Medulla oblongata (tissue), 1 donor: ENCODE measurements around the gene CSK.

Source experiments
- DNase-seq: peaks from one replicate; pipeline ENCODE4 v3.0.0-alpha.2; 2015; ENCODE audit errors: extremely low spot score

The CSK gene

DNA sequence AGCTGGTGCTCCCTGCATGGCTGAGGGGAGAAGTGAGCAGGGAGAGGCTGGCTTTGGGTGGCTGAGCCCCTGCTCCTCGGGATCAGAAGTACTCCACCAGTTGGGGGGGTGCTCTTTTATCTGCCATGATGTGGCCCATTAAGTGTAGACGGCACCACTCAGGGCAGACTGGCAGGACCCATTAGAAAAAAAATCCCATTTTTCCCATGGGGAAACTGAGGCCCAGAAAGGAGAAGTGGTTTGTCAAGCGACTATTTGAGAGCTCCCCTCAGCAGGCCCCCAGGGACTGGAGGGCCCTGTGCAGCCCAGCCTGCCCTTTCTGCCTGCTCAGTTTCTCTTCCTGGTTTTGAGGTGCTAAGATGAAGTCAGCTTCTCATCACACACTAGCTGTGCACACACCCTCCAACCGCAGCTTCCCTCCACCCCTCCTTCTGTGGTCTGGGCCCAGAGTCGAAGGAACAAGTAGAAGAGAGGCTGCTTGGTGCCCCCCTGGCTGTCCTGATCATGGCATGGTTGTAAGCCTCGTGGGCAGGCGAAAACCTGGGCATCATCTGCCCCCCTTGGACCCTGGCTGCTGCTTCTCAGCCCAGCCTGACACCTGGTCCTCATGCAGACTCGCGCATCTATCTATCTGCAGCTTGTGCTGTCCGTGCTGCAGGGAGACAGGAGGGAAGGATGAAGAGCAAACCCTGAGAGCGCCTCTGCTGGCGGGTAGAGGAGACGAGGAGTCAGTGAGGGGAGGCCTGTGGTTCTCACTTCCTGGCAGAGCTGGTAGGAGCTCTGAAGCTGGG, 5.6 kb downstream of the CSK start:
- DNase-seq: peak; percentile 89

- DNase-seq: no peak
These were observed 6.3 kb downstream of the CSK start for GRCh38 chr15:74788042-74788682.

DNA sequence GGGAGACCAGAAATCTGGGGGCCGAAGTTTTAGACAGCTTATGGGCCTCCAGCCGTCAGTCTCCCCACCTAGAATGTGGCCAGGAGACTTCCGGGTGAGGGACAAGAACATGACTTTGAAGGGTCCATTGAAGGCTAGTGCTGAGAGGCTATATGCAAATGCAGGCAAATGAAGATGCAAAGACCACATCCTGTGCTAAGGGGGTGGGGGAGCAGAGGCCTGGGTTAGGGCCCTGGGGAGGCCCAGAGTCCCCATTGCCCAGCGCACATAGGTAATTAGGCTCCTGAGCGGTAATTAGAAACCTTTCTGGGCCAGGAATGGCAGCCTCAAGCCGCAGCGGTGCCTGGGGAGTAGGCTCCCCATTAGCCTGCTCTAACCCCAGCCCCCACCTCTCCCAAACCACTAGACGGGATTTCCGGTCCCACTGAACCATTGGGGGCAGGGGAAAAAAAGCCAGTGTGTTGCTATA, 6.8 kb downstream of the CSK start:
- DNase-seq: no peak

DNA sequence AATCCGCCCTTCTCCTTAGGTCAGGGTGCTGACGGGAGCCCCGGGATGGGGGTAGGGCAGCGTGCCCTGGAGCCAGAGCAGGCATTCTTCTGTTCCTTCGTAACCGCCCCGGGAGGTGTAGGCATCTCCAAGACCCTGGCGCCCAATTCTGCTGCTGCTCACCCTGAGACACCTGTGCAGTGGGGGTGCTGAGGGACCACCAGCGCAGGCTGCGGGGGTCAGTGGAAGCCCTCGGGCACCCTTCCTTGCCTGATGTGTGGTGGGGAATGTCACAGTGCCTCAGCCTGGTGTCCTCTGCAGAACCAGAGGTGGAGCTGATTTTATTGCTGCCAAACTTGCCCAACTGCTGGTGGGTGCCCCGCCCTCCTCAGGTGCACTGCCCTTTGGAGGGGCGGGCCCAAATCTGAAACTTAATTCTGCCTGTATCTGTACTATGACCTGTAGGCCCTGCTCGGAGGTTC, 7.3 kb downstream of the CSK start:
- no peak for DNase-seq

- DNase-seq: no peak
These were observed 7.8 kb downstream of the CSK start for GRCh38 chr15:74789741-74790079.

- DNase-seq: peak; percentile 88
These were observed 8.4 kb downstream of the CSK start for GRCh38 chr15:74790080-74790916.

- no peak for DNase-seq
These were observed 9.1 kb downstream of the CSK start for GRCh38 chr15:74791007-74791406.

DNA sequence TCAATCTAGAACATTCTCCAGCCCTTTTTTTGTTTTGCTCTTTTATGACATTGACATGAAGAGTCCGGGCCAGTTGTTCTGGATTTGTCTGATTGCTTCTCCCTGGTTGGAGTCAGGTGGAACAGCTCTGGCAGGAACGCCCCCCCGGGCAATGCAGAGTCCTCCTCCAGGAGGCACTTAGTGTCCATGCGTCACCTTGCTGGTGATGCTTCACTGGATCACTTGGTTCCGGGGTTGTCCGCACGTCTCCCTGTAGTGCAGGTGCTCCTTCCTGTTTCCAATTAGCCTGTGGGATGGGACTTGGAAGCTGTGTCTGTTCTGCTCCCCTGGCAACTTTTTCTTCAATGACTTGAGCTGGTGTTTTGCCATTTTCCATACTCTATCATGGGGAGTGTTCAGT, 9.8 kb downstream of the CSK start:
- no peak for DNase-seq

GRCh38 chr15:74792227-74793016, 10.5 kb downstream of the CSK start:
- DNase-seq: no peak

DNA sequence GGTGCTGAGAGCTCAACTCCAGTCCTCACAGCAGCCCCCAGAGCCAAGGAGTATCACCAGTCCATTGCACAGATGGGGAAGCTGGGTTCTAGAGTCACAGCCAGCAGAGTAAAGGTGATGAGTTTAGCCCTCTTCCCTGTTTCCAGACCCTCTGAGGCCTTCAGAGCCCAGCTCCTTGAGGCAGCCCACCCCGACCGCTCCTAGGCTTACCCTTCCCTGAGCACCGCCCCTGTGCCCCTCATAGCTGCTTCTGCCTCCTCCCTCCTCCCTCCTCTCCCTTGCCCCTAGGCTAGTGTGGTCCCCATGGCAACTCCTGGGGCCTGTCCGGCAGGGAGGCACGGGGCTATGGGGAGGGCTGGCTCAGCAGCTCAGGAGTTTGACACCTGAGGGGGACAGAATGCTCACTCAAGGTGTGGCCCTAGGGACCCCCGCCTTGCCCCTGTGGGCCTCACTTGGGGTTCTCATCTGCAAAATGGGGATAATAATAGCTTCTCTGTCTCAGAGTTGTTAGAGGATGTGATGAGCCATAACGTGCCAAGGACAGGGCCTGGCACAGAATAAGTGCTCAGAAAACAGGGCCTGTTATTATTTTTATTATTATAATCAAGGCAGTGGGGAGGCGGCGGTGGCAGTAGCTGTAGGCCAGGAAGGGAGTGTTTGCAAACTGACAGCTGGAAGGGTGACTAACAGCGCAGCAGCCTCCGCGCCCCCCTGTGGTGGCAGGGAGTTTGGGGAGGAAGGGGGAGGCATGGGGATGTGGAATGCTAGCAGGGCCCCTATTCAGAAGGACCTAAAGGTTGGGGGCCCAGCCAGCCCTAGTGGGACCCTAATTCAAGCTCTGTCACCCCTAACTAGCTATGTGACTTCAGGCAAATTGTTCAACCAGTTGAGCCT, 11.5 kb downstream of the CSK start:
- no peak for DNase-seq

GRCh38 chr15:74794248-74794969, 12.5 kb downstream of the CSK start:
- no peak for DNase-seq

DNA sequence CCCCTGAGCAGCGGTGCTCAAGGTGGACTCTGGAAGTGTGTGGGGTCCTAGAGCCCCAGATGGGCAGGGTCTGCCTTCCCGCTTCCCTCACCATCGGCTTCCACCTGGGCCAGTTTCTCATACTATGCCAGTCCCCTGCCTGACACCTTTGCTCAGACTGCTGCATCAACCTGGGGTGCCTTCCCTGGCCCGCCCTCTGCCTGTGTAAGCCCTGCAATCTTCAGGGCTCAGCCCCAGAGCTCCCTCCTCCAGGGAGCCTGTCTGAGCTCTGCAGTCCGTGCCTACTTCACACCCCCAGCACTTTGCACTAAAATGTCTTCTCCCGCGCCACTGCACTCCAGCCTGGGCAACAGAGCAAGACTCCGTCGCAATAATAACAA, 13.1 kb downstream of the CSK start:
- DNase-seq: no peak

GRCh38 chr15:74795966-74796625, 14.2 kb downstream of the CSK start:
- DNase-seq: no peak

DNA sequence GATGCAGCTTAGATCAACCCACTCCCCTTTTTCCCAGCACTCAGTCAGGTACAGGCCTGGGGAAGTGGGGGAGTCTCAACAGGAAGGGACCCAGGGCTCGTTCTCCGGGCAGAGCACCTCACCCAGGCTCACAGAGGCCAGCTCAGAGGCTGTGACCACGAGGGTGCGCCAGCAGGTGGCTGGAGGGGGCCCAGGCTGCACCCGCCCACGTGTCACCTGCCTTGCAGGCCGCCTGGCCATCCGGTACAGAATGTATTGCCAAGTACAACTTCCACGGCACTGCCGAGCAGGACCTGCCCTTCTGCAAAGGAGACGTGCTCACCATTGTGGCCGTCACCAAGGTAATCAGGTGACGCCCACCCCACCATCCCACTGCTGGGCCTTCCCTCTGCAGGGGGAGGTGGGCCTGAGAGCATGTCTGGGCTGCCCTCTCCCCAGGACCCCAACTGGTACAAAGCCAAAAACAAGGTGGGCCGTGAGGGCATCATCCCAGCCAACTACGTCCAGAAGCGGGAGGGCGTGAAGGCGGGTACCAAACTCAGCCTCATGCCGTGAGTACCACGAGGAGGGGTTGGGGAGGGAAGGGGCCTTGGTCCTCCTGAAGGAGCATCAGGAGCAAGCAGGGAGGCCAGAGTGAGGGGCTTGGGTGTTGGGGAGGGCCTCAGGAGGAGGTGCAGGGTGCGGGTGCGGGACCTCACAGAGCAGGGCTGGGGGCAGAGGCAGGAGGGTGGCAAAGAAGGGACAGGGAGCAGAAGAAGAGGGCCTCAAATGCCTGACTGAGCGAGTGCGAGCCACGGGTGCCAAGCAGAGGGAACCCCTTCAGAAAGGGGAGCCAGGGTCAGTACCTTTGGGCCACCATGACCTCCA, 16.7 kb downstream of the CSK start:
- no peak for DNase-seq

- DNase-seq: no peak
These were observed 17.5 kb downstream of the CSK start for GRCh38 chr15:74799255-74799855.

DNA sequence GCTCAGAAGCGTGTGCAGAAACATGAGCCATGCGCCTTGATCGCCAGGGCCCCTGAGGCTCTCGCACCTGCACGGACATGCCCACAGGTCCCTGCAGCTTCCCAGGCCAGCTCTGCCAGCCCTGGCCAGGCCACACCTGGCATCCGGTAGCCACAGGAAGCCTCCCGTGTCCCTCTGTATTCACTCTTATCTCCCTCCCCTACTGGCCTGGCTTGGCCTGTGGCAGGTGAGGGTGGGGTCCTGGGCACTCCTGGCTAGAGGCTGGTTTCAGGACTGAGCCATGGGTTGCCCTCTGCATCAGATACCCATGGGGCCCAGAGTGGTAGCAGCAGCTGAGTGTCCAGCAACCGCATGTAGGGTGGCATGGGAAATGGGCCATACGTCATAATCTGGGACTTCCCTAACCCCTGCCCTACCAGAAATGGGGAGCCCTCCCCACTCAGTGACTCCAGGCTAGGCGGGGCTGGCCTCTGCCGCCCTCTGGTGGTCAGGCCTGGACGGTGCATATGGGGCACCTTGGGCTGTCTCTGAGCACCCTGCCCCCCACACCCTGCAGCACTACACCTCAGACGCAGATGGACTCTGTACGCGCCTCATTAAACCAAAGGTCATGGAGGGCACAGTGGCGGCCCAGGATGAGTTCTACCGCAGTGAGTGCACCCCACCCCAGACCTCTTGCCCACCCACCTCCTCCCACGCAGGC, 18.1 kb downstream of the CSK start:
- peak; percentile 86 for DNase-seq

DNA sequence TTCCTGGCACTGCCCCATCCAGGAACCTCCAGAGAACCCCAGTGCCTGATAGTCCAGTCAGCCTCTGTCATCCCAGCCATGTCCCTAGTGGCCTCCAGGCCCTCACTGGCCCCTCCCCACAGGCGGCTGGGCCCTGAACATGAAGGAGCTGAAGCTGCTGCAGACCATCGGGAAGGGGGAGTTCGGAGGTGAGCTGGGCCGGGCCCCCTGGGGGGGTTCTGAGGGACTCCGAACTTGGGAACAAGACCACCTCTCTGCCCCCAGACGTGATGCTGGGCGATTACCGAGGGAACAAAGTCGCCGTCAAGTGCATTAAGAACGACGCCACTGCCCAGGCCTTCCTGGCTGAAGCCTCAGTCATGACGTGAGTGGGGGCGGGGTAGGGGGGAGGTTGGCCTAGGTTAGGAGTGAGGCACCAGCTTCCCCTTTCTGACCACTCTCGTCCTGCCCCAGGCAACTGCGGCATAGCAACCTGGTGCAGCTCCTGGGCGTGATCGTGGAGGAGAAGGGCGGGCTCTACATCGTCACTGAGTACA, 18.7 kb downstream of the CSK start:
- no peak for DNase-seq
